HG03097 (cell line): ENCODE measurements around the gene PPP1R12C.
A peak's percentile ranks its signal among the peaks of the same experiment; 100 is the strongest.
"Not testable (repeated sequence)": the region's sequence is repeated elsewhere in the genome, so short reads cannot be mapped to it uniquely, and the experiment has no call there.

Experiments used
- ATAC-seq: cut with Tn5 transposase; IDR thresholded peaks from one replicate; pipeline ENCODE4 v1.9.1; 2021; ENCODE audit not compliant: unreplicated experiment, low FRiP score

The PPP1R12C gene

GRCh38 chr19:55077106-55077505 is 40.3 kb downstream of the PPP1R12C start:
- no peak for ATAC-seq

GRCh38 chr19:55076321-55076720 is 41.1 kb downstream of the PPP1R12C start:
- ATAC-seq: no peak

- ATAC-seq: no peak
Observed at GRCh38 chr19:55075371-55075998, 42.0 kb downstream of the PPP1R12C start, which contains the start of gene EPS8L1. TSS of gene EPS8L1 (plus strand) at chr19:55075869. CDS start at chr19:55076445, 576 bp downstream.

GRCh38 chr19:55071913-55072312 is 45.5 kb downstream of the PPP1R12C start:
- ATAC-seq: no peak

GRCh38 chr19:55071129-55071502 is 46.3 kb downstream of the PPP1R12C start:
- ATAC-seq: no peak

GRCh38 chr19:55070466-55071128 is 46.8 kb downstream of the PPP1R12C start:
- ATAC-seq: no peak

- no peak for ATAC-seq
Observed at GRCh38 chr19:55069865-55070197, 47.6 kb downstream of the PPP1R12C start.

GRCh38 chr19:55068950-55069864 is 48.2 kb downstream of the PPP1R12C start:
- no peak for ATAC-seq

GRCh38 chr19:55067869-55068268 is 49.6 kb downstream of the PPP1R12C start:
- no peak for ATAC-seq

- ATAC-seq: no peak
Observed at GRCh38 chr19:55066107-55066709, 51.2 kb downstream of the PPP1R12C start.

- not testable (repeated sequence) for ATAC-seq
Observed at GRCh38 chr19:55065516-55065915, 51.9 kb downstream of the PPP1R12C start.

- ATAC-seq: no peak
Observed at GRCh38 chr19:55063492-55063843, 54.0 kb downstream of the PPP1R12C start.

GRCh38 chr19:55062735-55063491 is 54.5 kb downstream of the PPP1R12C start, which contains the start of gene RDH13:
TSS of gene RDH13 (minus strand) at chr19:55063148. CDS start at chr19:55063032, 116 bp downstream.
- ATAC-seq: peak; percentile 74

- not testable (repeated sequence) for ATAC-seq
Observed at GRCh38 chr19:55060287-55060686, 57.1 kb downstream of the PPP1R12C start.

- ATAC-seq: no peak
Observed at GRCh38 chr19:55058781-55059610, 58.4 kb downstream of the PPP1R12C start.

GRCh38 chr19:55056827-55057226 is 60.6 kb downstream of the PPP1R12C start:
- no peak for ATAC-seq

GRCh38 chr19:55053735-55054134 is 63.7 kb downstream of the PPP1R12C start:
- no peak for ATAC-seq

GRCh38 chr19:55050749-55051532 is 66.5 kb downstream of the PPP1R12C start:
- no peak for ATAC-seq

- no peak for ATAC-seq
Observed at GRCh38 chr19:55048446-55048845, 69.0 kb downstream of the PPP1R12C start.
